Stimulated activated memory B cell treated with anti-CD40 and anti-IgM and Interleukin-4, amounts not matched to agents 10 μg/mL and 1 μg/mL and 100 μg/mL, for 72 hours (primary cell): ENCODE results near the gene AHNAK.
A peak's percentile ranks its signal among the peaks of the same experiment; 100 is the strongest.

Experiments used
- ATAC-seq: fragments of 150-1000 bp; cut with Tn5 transposase; 2 replicates; pipeline ENCODE4 v1.10.0; 2021
- H3K27ac Mint-ChIP-seq: one replicate; pipeline ENCODE4 v1.8.0; 2022; ENCODE audit warnings: mild to moderate bottlenecking, mixed read lengths
- H3K27me3 Mint-ChIP-seq: one replicate; pipeline ENCODE4 v1.8.0; 2022; ENCODE audit warnings: mixed read lengths
- H3K36me3 Mint-ChIP-seq: one replicate; pipeline ENCODE4 v1.8.0; 2022; ENCODE audit warnings: mixed read lengths
- H3K4me1 Mint-ChIP-seq: one replicate; pipeline ENCODE4 v1.8.0; 2022; ENCODE audit warnings: mixed read lengths
- H3K4me3 Mint-ChIP-seq: one replicate; pipeline ENCODE4 v1.8.0; 2022; ENCODE audit warnings: mild to moderate bottlenecking, moderate library complexity, mixed read lengths
- H3K9me3 Mint-ChIP-seq: one replicate; pipeline ENCODE4 v1.8.0; 2022; ENCODE audit warnings: mixed read lengths

AHNAK gene

DNA sequence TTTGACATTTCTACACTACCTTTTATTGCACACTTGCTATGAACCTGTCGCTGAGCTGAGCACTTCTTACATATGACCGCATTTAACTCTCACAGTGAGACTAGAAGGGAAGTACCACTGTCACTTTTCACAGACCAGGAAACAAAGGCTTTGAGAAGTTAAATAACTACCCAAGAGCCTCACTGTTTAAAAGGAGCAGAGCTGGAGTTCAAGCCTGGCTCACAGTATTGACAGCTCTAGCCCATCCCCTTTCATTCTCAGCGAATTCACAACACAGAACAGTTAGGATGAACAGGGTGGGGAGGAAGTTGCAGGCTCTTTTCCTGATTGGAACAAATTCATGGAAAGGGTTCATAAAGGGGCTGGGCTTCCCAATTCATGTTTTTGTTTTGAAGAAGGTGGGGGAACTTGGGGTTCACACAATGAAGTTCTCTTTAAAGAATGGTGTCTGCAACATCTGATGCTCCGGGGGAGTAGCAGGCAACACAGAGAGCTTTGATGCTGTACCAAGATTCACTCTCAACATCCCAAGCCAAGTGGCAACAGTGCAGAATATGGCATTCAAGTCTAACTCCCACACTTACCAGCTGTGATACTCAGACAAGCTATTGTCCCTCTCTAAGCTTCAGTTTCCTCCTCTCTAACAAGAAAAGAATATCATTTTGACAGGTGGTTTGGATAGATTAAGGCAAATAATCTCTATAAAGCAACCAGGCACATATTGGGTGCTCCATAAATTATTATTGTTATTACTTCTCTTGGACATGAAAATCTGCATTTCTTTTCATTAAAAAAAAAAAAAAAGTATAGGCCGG is 110.6 kb downstream of the AHNAK start:
- ATAC-seq = peak; percentile 77
- Mint-ChIP-seq H3K27ac (peak overlapping the region; percentile 44), H3K36me3 (no peaks in the 10 kb centered on the region), H3K4me1 (peaks cover 50% of the 10 kb centered on the region), H3K4me3 (no peak overlapping the region), H3K27me3 (no peaks in the 10 kb centered on the region), H3K9me3 (no peaks in the 10 kb centered on the region)

DNA sequence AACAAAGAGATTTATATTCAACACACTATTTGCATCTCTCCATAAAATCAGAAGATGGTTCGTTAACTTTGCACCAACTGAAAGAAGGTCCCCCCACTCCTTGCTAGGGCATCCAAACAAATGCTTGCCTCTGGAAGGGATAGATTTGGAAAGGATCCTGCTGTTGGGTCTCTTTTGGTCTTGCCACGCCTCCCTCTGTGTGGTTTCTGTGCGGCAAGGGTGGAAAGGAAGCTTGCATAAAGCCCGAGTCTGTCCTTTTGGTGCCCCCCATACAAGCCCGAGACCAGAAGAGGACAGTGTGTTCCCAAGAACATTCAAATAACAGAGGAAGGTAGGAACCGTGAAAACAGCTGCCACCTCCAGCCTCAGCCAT is 112.7 kb downstream of the AHNAK start:
- H3K4me3 Mint-ChIP-seq = no peak overlapping the region
- ATAC-seq = no peak
- H3K27ac Mint-ChIP-seq = no peak overlapping the region
- no peaks in the 10 kb centered on the region for H3K27me3 Mint-ChIP-seq
- peaks cover 54% of the 10 kb centered on the region for H3K4me1 Mint-ChIP-seq
- no peaks in the 10 kb centered on the region for H3K36me3 Mint-ChIP-seq
- no peaks in the 10 kb centered on the region for H3K9me3 Mint-ChIP-seq

DNA sequence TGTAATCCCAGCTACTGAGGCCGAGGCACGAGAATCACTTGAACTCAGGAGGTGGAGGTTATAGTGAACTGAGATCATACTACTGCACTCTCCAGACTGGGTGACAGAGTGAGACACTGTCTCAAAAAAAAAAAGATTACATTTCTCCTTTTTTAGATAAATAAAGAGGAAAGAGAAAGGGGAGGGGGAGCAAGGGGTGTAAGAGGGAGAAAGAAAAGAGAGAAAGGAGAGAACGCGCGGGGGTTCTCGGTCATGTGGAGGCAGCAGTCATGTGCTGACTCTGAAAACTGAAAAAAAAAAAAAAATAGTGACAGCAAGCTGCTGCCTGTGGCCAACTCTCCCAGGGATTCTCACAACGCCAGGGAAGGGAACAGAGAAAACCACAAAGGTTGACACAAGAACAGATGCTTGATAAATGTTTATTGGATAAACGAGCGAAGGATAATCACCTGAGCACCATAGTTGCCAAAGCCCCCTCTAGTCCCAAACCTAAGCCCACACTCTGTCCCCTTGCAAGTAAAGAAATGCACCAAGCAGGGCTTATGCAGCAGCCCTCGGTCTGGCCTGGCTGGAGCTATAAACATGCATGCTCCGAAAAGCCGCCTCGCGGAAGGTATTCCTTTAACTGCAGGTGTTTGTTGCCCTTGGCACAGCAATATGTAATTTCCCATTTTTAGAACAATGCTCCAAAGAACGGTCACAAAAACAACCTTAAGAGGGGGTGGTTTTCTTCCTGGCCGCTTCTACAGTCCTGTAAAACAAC is 113.3 kb downstream of the AHNAK start:
- Mint-ChIP-seq H3K9me3 (no peaks in the 10 kb centered on the region), H3K27me3 (no peaks in the 10 kb centered on the region), H3K27ac (peak overlapping the region; percentile 58), H3K4me3 (no peak overlapping the region), H3K4me1 (peaks cover 59% of the 10 kb centered on the region), H3K36me3 (no peaks in the 10 kb centered on the region)
- ATAC-seq = no peak

DNA sequence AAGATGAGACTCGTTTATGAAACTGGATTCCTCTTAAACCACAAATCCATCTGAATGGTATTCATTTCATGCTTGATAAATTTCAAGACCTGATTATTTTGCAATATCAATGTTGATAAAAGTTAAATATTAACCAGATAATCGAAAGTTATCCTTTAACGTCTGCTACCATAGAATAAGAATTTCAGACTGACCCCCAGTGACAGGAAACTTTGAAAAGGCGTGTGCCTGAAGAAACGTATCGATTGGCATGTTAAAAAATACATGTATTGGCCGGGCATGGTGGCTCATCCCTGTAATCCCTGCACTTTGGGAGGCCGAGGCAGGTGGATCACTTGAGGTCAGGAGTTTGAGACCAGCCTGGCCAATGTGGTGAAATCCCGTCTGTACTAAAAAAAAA is 113.9 kb downstream of the AHNAK start:
- ATAC-seq = no peak
- no peaks in the 10 kb centered on the region for H3K27me3 Mint-ChIP-seq
- peaks cover 64% of the 10 kb centered on the region for H3K4me1 Mint-ChIP-seq
- no peaks in the 10 kb centered on the region for H3K9me3 Mint-ChIP-seq
- peak overlapping the region; percentile 58 for H3K27ac Mint-ChIP-seq
- H3K36me3 Mint-ChIP-seq = no peaks in the 10 kb centered on the region
- H3K4me3 Mint-ChIP-seq = no peak overlapping the region

DNA sequence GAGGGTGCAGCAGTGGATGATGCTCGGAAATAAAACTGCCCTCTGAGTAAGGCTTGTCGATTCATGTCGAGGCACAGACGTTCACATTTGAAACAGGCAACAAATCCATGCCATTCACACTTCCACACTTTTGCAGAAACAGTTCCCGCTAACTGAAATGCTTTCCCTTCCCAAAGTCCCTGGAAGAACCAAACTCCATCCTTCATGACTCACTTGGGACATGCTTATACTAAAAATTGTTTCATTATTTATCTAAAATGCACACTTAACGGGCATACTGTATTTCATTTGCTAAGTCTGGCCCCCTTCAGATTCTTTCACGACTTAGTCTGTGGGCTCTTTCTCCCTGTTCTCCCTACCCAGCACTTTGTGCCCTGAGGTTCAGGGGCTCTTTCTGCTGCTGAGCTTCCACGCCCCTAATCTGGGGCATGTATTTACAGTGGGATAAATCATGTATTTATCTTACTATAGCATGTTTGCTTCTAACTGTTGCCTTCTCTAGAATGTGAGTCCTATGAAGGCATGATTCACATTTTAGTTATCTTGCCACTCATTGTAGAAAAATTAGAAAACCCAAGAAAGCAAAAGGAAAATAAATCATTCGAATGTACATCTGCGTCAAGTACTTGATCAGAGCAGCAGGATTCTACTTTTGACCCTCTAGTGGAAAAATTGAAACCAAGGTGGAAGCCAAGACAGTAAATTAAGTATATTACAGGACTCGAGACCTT is 115.3 kb downstream of the AHNAK start:
- Mint-ChIP-seq H3K27me3 (no peaks in the 10 kb centered on the region), H3K4me1 (peaks cover 68% of the 10 kb centered on the region), H3K4me3 (no peak overlapping the region), H3K27ac (peak overlapping the region; percentile 29), H3K9me3 (no peaks in the 10 kb centered on the region), H3K36me3 (no peaks in the 10 kb centered on the region)
- no peak for ATAC-seq

DNA sequence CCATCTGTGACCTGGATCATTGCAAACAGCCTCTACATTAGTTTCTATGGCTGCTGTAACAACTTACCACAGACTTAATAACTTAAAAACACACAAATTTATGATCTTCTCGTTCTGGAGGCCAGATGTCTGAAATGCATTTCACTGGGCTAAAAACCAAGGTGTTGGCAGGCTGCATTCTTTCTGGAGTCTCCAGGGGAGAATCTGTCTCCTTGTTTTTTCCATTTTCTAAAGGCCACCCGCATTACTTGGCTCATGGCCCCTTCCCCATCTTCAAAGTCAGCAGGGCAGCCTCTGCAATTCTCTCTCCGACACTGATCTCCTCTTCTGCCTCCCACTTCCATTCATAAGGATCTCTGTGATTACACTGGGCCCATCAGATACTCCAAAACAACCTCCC is 116.2 kb downstream of the AHNAK start:
- H3K9me3 Mint-ChIP-seq = no peaks in the 10 kb centered on the region
- ATAC-seq = no peak
- no peak overlapping the region for H3K4me3 Mint-ChIP-seq
- H3K27me3 Mint-ChIP-seq = no peaks in the 10 kb centered on the region
- H3K4me1 Mint-ChIP-seq = peaks cover 59% of the 10 kb centered on the region
- H3K27ac Mint-ChIP-seq = peak overlapping the region; percentile 29
- no peaks in the 10 kb centered on the region for H3K36me3 Mint-ChIP-seq

DNA sequence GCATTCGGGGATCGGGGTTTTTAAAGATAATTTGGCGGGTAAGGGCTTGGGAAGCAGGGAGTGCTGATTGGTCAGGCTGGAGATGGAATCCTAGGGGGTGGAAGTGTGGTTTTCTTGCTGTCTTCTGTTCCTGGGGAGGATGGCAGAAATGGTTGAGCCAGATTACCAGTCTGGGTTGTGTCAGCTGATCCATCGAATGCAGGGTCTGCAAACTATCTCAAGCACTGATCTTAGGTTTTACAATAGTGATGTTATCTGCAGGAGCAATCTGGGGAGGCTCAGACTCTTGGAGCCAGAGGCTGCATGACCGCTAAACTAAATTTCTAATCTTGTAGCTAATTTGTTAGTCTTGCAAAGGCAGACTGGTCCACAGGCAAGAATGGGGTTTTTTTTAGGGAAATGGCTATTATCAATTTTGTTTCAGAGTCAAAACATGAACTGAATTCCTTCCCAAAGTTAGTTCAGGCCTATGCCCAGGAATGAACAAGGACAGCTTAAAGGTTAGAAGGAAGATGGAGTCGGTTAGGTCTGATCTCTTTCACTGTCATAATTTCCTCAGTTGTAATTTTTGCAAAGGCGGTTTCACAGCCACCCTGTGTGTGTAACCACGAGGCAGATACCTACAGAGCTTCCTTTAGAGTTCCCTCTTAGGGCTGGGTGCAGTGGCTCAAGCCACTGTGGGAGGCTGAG is 117.6 kb downstream of the AHNAK start:
- ATAC-seq = no peak
- H3K27me3 Mint-ChIP-seq = no peaks in the 10 kb centered on the region
- H3K4me3 Mint-ChIP-seq = no peak overlapping the region
- H3K27ac Mint-ChIP-seq = peak overlapping the region; percentile 90
- no peaks in the 10 kb centered on the region for H3K9me3 Mint-ChIP-seq
- no peaks in the 10 kb centered on the region for H3K36me3 Mint-ChIP-seq
- H3K4me1 Mint-ChIP-seq = peaks cover 53% of the 10 kb centered on the region

DNA sequence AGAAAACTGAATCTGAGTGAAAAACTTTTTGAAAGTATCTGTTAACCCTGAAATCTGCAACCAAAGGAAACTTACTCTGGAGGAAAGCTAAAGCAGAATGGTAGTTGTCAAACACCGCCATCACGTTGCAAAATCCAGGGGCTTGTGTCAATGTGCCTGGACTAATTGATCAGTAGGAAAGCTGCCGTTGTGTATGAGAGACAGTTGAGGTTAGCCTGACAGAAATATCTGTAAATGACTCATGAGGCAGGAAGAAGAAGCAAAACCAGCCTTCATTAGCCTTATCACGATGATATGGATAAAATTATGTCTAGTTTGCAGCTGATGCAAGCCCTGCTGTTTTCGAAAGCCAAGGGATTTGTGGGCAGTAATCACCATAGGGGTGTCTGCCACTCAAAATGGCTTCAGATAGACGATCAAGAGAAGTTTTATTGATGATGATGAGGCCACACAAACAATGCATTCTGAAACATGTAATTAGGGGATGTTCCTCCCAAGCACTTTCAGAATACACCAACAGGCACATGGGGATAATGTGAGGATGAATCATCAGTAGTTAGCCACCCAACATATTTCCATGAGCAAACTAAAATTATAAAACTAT is 118.9 kb downstream of the AHNAK start:
- H3K27ac Mint-ChIP-seq = peak overlapping the region; percentile 90
- peak; percentile 77 for ATAC-seq
- H3K27me3 Mint-ChIP-seq = no peaks in the 10 kb centered on the region
- no peaks in the 10 kb centered on the region for H3K9me3 Mint-ChIP-seq
- peaks cover 42% of the 10 kb centered on the region for H3K4me1 Mint-ChIP-seq
- H3K4me3 Mint-ChIP-seq = peak overlapping the region; percentile 2
- no peaks in the 10 kb centered on the region for H3K36me3 Mint-ChIP-seq

DNA sequence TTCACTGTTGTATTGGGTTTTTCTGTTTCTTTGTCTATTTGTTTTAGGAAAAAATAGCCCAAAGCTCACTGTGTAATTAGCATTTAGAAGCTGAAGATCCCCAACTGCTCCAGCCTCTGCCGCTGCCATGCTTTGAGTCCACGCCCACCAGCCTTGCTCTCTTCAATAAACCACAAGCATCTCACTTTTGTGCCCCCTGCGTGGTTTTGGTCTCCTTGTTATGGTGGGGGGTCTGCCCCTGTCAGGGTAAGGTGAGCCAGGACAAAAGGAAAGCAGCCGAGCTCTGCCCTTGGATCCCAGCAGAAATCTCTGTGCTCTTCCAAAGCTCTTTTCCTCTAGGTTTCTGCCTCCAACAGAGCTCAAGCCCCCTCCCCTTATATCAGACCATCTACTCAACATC is 123.6 kb downstream of the AHNAK start:
- Mint-ChIP-seq H3K36me3 (no peaks in the 10 kb centered on the region), H3K9me3 (no peaks in the 10 kb centered on the region), H3K27me3 (no peaks in the 10 kb centered on the region), H3K4me3 (no peak overlapping the region), H3K27ac (peak overlapping the region; percentile 25), H3K4me1 (peaks cover 14% of the 10 kb centered on the region)
- ATAC-seq = no peak

DNA sequence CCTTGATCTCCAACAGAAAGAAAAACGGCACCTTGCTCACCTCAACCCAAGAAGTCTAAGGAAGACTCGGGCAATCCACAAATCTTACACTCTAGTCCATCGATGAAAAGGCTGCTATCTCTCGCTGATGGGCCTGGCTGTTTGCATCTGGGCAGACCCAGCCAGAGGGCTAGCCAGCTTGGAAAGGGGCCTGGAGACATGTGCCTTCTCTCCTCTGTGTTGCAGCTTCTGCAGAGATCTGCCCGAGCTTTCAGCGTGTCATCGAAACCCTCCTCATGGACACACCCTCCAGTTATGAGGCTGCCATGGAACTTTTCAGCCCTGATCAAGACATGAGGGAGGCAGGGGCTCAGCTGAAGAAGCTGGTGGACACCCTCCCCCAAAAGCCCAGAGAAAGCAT is 124.6 kb downstream of the AHNAK start:
- ATAC-seq = no peak
- no peak overlapping the region for H3K4me3 Mint-ChIP-seq
- no peaks in the 10 kb centered on the region for H3K27me3 Mint-ChIP-seq
- peaks cover 7% of the 10 kb centered on the region for H3K4me1 Mint-ChIP-seq
- H3K9me3 Mint-ChIP-seq = no peaks in the 10 kb centered on the region
- H3K27ac Mint-ChIP-seq = no peak overlapping the region
- no peaks in the 10 kb centered on the region for H3K36me3 Mint-ChIP-seq

DNA sequence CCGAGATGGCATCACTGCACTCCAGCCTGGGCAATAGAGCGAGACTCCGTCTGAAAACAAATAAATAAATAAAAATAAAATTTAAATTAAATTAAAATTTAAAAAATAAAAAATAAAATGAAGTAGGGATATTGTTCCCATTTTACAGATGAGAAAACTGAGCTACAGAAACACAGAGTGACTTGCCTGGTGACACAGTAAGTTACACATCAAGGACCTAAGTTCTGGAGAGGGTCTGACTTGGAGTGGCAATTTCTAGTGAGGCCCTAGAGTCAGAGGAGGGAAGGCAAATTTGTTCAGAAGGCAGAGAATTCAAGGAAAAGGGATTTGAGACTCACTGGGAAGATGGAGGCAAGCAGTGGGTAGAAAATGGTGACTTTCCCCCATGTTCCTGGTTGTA is 125.7 kb downstream of the AHNAK start:
- no peak overlapping the region for H3K4me3 Mint-ChIP-seq
- peaks cover 7% of the 10 kb centered on the region for H3K4me1 Mint-ChIP-seq
- no peak for ATAC-seq
- no peaks in the 10 kb centered on the region for H3K9me3 Mint-ChIP-seq
- no peaks in the 10 kb centered on the region for H3K36me3 Mint-ChIP-seq
- no peak overlapping the region for H3K27ac Mint-ChIP-seq
- no peaks in the 10 kb centered on the region for H3K27me3 Mint-ChIP-seq

DNA sequence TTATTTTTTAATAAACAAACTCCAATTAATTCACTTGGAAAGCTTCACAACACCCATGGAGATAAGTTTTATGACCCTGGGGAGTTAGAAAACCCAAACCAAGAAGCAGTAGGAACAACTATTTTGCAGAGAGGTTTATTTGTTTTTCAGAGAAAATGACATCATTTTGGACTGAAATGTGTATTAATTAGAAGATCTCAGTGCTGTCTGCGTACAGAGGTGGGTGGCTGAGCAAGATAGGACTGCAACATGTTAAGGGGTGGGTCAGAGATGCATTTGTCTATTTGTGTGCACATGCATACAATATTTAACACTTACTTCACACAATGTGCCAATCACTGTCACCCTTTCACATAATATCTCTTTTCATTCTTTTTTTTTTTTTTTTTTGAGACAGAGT is 126.7 kb downstream of the AHNAK start:
- H3K27ac Mint-ChIP-seq = no peak overlapping the region
- peaks cover 8% of the 10 kb centered on the region for H3K27me3 Mint-ChIP-seq
- ATAC-seq = no peak
- peaks cover 7% of the 10 kb centered on the region for H3K4me1 Mint-ChIP-seq
- no peak overlapping the region for H3K4me3 Mint-ChIP-seq
- no peaks in the 10 kb centered on the region for H3K36me3 Mint-ChIP-seq
- no peaks in the 10 kb centered on the region for H3K9me3 Mint-ChIP-seq

DNA sequence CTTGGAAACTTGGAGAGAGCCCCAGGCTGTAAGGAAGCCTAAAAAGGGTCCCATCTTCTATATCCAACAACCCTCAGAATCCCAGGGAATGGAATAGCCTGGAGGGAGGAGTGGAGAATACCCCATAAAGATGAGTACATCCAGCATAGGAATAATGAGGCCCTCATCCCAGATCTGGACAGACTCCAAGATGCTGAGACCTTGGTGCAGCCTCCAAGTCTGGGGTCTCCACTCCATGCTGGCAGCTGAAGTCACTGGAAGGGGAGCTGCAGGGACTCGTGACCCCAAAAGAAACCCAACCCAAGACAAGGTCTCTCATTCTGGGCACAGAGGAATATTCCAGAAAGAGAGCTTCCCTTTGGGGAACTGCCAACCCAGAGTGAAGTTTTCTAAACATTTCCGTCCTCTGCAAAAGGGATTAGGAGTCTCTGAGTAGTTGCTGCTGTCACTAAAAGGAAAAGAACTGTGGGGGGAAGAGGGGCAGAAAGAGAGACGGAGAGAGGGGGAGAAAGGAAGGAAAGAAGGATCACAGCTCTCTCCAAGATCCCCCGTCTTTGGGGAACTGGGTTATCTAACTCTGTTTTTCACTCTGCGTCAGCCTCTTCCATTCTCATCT is 127.2 kb downstream of the AHNAK start:
- H3K36me3 Mint-ChIP-seq = no peaks in the 10 kb centered on the region
- no peak overlapping the region for H3K27ac Mint-ChIP-seq

DNA sequence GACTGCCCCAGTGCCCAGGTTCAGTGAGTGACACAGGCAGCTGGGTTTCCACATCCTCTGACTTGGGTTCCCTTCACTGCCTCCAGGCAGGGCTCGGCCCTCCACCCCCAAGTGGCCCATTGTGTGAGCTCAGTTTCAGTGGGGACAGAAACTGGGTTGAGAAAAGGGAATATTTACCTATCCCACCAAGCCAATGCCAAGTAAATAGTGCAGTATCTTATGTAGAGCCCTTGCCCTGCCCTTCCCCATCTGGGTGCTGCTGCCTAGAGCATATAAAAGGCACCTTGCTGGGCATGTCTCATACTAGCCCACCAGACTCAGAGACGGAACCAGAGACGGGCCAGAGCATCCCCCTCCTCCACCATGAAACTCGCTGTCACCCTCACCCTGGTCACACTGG is 127.9 kb downstream of the AHNAK start, which contains the start of gene SCGB1A1:
TSS of gene SCGB1A1 (plus strand) at position 301 of the 400 bp plus-strand sequence. CDS start at position 364, 63 bp downstream.
- Mint-ChIP-seq H3K27ac (no peak within 1 kb of the TSS), H3K9me3 (no peaks in the 10 kb centered on the region)

More for the DNA sequence above, 127.2 kb downstream of the AHNAK start:
- ATAC-seq = no peak
- Mint-ChIP-seq H3K4me1 (peaks cover 2% of the 10 kb centered on the region), H3K9me3 (no peaks in the 10 kb centered on the region), H3K4me3 (no peak overlapping the region), H3K27me3 (peaks cover 9% of the 10 kb centered on the region)

More for the DNA sequence above, 127.9 kb downstream of the AHNAK start, which contains the start of gene SCGB1A1:
- Mint-ChIP-seq H3K27me3 (peaks cover 9% of the 10 kb centered on the region), H3K4me1 (no peaks in the 10 kb centered on the region), H3K36me3 (no peaks in the 10 kb centered on the region), H3K4me3 (no peak within 1 kb of the TSS)
- no peak for ATAC-seq
